Activated T-cell treated with anti-CD3 and anti-CD28 coated beads, Interleukin-2, amount 50 U/mL, for 24 hours (primary cell): ENCODE data around the gene CDYL.

ENCODE experiments used
- DNase-seq: peaks from one replicate; pipeline ENCODE4 v3.0.0-alpha.2; 2020
- H3K27ac Mint-ChIP-seq: 2 replicates; pipeline ENCODE4 v1.8.0; 2020; ENCODE audit warnings: mild to moderate bottlenecking, mixed read lengths
- H3K27me3 Mint-ChIP-seq: 2 replicates; pipeline ENCODE4 v1.8.0; 2020; ENCODE audit warnings: mixed read lengths
- H3K36me3 Mint-ChIP-seq: 2 replicates; pipeline ENCODE4 v1.8.0; 2020; ENCODE audit warnings: low read depth, mixed read lengths
- H3K4me1 Mint-ChIP-seq: 2 replicates; pipeline ENCODE4 v1.8.0; 2020; ENCODE audit warnings: low read depth, mixed read lengths
- H3K4me3 Mint-ChIP-seq: 2 replicates; pipeline ENCODE4 v1.8.0; 2020; ENCODE audit warnings: mild to moderate bottlenecking, moderate library complexity, mixed read lengths
- H3K9me3 Mint-ChIP-seq: 2 replicates; pipeline ENCODE4 v1.8.0; 2020; ENCODE audit warnings: mixed read lengths

The CDYL gene

DNA sequence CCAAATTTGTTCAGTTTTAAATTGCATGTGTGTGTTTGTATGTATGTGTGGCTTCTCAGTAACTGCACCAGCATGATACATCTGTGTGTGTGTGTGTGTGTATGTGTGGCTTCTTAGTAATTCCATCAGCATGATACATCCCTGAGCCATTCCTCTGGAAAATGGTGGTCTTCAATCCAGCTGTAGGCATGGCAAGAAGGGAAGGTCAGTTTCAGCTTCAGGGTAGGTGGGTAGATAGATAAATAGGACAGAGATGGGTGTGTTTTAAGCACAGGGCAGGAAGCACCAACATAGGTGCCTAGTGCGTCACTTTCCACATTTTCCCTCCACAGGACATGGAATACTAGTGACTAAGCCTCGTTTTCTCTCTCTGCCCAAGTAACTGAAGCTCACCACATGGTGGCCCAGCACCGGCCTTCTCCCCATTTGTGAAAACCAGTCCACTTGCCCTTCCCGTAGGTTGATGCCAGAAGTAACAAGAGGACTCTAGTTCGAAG, 144.8 kb downstream of the CDYL start:
- H3K36me3 Mint-ChIP-seq = peaks cover 17% of the 10 kb centered on the region
- no peaks in the 10 kb centered on the region for H3K27me3 Mint-ChIP-seq
- H3K4me3 Mint-ChIP-seq = no peak overlapping the region
- no peak overlapping the region for H3K27ac Mint-ChIP-seq
- H3K9me3 Mint-ChIP-seq = no peaks in the 10 kb centered on the region
- peaks cover 51% of the 10 kb centered on the region for H3K4me1 Mint-ChIP-seq
- no peak for DNase-seq

DNA sequence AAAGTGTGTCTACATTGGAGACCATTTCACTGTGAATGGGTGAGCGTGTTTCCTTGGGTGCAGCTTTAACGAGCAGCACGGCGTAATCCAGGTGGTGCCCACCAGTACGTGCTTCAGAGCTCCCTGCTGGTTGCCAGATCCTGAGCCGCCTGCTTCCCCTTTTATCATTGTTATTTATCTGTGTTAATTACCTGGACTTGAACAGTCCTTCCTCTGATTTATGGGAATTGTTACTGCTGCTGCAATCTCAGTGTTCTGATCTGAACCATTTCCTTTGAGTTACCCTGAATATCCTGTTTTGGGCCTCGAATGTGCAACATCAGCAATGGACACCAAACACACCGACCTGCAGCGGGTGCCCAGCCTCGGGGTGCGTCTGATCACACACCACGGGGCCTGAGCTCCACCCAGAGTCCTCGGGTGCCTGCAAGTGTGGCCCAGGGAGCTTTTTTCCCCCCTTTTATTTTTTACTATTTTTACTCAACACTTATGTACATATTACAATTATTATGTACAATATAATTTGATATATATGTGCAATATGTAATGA, 146.4 kb downstream of the CDYL start:
- Mint-ChIP-seq H3K4me3 (no peak overlapping the region), H3K27ac (no peak overlapping the region), H3K27me3 (no peaks in the 10 kb centered on the region), H3K36me3 (peaks cover 16% of the 10 kb centered on the region), H3K9me3 (no peaks in the 10 kb centered on the region), H3K4me1 (peaks cover 38% of the 10 kb centered on the region)
- DNase-seq = no peak

GRCh38 chr6:4923081-4923480, 146.9 kb downstream of the CDYL start:
- H3K27me3 Mint-ChIP-seq = no peaks in the 10 kb centered on the region
- DNase-seq = no peak
- H3K4me3 Mint-ChIP-seq = no peak overlapping the region
- peaks cover 16% of the 10 kb centered on the region for H3K36me3 Mint-ChIP-seq
- H3K9me3 Mint-ChIP-seq = no peaks in the 10 kb centered on the region
- peaks cover 37% of the 10 kb centered on the region for H3K4me1 Mint-ChIP-seq
- H3K27ac Mint-ChIP-seq = no peak overlapping the region

- no peak for DNase-seq
- H3K36me3 Mint-ChIP-seq = peaks cover 16% of the 10 kb centered on the region
- no peak overlapping the region for H3K27ac Mint-ChIP-seq
- no peaks in the 10 kb centered on the region for H3K27me3 Mint-ChIP-seq
- peaks cover 44% of the 10 kb centered on the region for H3K4me1 Mint-ChIP-seq
- H3K4me3 Mint-ChIP-seq = no peak overlapping the region
- no peaks in the 10 kb centered on the region for H3K9me3 Mint-ChIP-seq
Observed at GRCh38 chr6:4924661-4925271, 148.6 kb downstream of the CDYL start.

- Mint-ChIP-seq H3K4me1 (peaks cover 52% of the 10 kb centered on the region), H3K27me3 (no peaks in the 10 kb centered on the region)
- no peak for DNase-seq
Observed at GRCh38 chr6:4925580-4925979, 149.4 kb downstream of the CDYL start.

GRCh38 chr6:4928426-4928825, 152.2 kb downstream of the CDYL start:
- peaks cover 10% of the 10 kb centered on the region for H3K36me3 Mint-ChIP-seq

More at GRCh38 chr6:4925580-4925979, 149.4 kb downstream of the CDYL start:
- Mint-ChIP-seq H3K27ac (no peak overlapping the region), H3K9me3 (no peaks in the 10 kb centered on the region), H3K36me3 (peaks cover 13% of the 10 kb centered on the region), H3K4me3 (no peak overlapping the region)

DNA sequence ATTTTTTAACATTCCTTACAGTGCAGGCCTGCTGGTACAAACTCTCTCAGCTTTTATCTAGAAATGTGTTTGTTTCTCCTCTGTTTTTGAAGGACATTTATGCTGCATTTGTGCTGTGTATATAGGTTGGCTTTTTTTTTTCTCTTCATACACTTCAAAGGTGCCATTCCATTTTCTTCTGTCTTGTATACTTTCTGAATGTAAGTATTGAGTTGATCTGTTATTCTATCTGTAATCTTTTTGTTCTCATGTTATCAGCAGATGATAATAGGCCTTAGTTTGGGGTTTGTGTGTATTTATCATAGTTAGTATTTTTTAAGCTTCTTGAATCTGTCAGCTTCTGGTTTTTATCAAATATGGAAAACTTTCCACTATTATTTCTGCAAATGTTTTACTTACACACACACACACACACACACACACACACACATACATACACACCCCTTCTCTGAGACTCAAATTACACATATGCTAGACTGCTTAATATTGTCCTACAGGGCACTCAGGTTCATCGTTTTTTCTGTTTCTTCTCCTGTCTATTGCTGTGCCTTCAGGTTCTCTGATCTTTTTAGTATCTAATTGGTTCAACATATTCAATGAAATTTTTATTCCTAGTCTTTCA, 153.0 kb downstream of the CDYL start:
- no peaks in the 10 kb centered on the region for H3K27me3 Mint-ChIP-seq
- H3K27ac Mint-ChIP-seq = no peak overlapping the region
- H3K4me1 Mint-ChIP-seq = peaks cover 63% of the 10 kb centered on the region

More at GRCh38 chr6:4928426-4928825, 152.2 kb downstream of the CDYL start:
- H3K9me3 Mint-ChIP-seq = no peaks in the 10 kb centered on the region
- H3K4me1 Mint-ChIP-seq = peaks cover 60% of the 10 kb centered on the region
- no peaks in the 10 kb centered on the region for H3K27me3 Mint-ChIP-seq
- H3K4me3 Mint-ChIP-seq = no peak overlapping the region
- no peak for DNase-seq
- no peak overlapping the region for H3K27ac Mint-ChIP-seq

GRCh38 chr6:4930025-4930691, 154.0 kb downstream of the CDYL start:
- no peak for DNase-seq
- H3K4me3 Mint-ChIP-seq = no peak overlapping the region
- no peak overlapping the region for H3K27ac Mint-ChIP-seq
- no peaks in the 10 kb centered on the region for H3K27me3 Mint-ChIP-seq
- H3K36me3 Mint-ChIP-seq = peaks cover 8% of the 10 kb centered on the region
- H3K4me1 Mint-ChIP-seq = peaks cover 62% of the 10 kb centered on the region
- no peaks in the 10 kb centered on the region for H3K9me3 Mint-ChIP-seq

More for the DNA sequence above, 153.0 kb downstream of the CDYL start:
- Mint-ChIP-seq H3K36me3 (peaks cover 8% of the 10 kb centered on the region), H3K4me3 (no peak overlapping the region), H3K9me3 (no peaks in the 10 kb centered on the region)
- DNase-seq = no peak

GRCh38 chr6:4931530-4932227, 155.5 kb downstream of the CDYL start:
- Mint-ChIP-seq H3K4me3 (no peak overlapping the region), H3K36me3 (peaks cover 20% of the 10 kb centered on the region), H3K4me1 (peaks cover 77% of the 10 kb centered on the region), H3K27ac (no peak overlapping the region), H3K9me3 (no peaks in the 10 kb centered on the region), H3K27me3 (no peaks in the 10 kb centered on the region)
- no peak for DNase-seq

GRCh38 chr6:4932228-4932903, 156.2 kb downstream of the CDYL start:
- no peak for DNase-seq
- Mint-ChIP-seq H3K4me3 (no peak overlapping the region), H3K27me3 (no peaks in the 10 kb centered on the region), H3K27ac (no peak overlapping the region), H3K4me1 (peaks cover 76% of the 10 kb centered on the region), H3K9me3 (no peaks in the 10 kb centered on the region), H3K36me3 (peaks cover 26% of the 10 kb centered on the region)

- H3K9me3 Mint-ChIP-seq = no peaks in the 10 kb centered on the region
- H3K4me1 Mint-ChIP-seq = peaks cover 66% of the 10 kb centered on the region
- H3K4me3 Mint-ChIP-seq = peak overlapping the region; percentile 13
- H3K36me3 Mint-ChIP-seq = peaks cover 52% of the 10 kb centered on the region
- H3K27me3 Mint-ChIP-seq = no peaks in the 10 kb centered on the region
- H3K27ac Mint-ChIP-seq = peak overlapping the region; percentile 53
- DNase-seq = no peak
Observed at GRCh38 chr6:4935486-4935885, 159.3 kb downstream of the CDYL start.

GRCh38 chr6:4935975-4936680, 159.9 kb downstream of the CDYL start:
- peaks cover 57% of the 10 kb centered on the region for H3K36me3 Mint-ChIP-seq
- peak overlapping the region; percentile 23 for H3K27ac Mint-ChIP-seq
- no peaks in the 10 kb centered on the region for H3K27me3 Mint-ChIP-seq
- peaks cover 68% of the 10 kb centered on the region for H3K4me1 Mint-ChIP-seq
- H3K9me3 Mint-ChIP-seq = no peaks in the 10 kb centered on the region
- H3K4me3 Mint-ChIP-seq = no peak overlapping the region
- no peak for DNase-seq

GRCh38 chr6:4936681-4937041, 160.5 kb downstream of the CDYL start:
- Mint-ChIP-seq H3K36me3 (peaks cover 57% of the 10 kb centered on the region), H3K9me3 (no peaks in the 10 kb centered on the region), H3K4me3 (no peak overlapping the region), H3K4me1 (peaks cover 69% of the 10 kb centered on the region), H3K27ac (no peak overlapping the region), H3K27me3 (no peaks in the 10 kb centered on the region)
- no peak for DNase-seq
